SH-SY5Y (cell line): Measurements from ENCODE around the gene ALKBH7.

Experiments
- GATA2 ChIP-seq: IDR thresholded peaks from 2 replicates; pipeline ENCODE4 v1.6.1; 2011; ENCODE audit warnings: mild to moderate bottlenecking, low read depth, low read length
- GATA3 ChIP-seq: IDR thresholded peaks from 2 replicates; pipeline ENCODE4 v1.6.1; 2011; ENCODE audit warnings: low read depth, mild to moderate bottlenecking, low read length, moderate library complexity

GRCh38 chr19:6406401-6406800 lies 33.8 kb downstream of the ALKBH7 start:
- TF ChIP-seq GATA2 (no peak), GATA3 (no peak)
